Loucy (cell line): ENCODE data around the gene MYCL.

Source experiments
- H2AFZ ChIP-seq: fragments of 200-600 bp; sonication (generic); 2 replicates; pipeline ENCODE4 v1.6.0; 2016; ENCODE audit warnings: antibody characterized with exemption, mild to moderate bottlenecking, low read length, moderate library complexity
- H3F3A ChIP-seq: fragments of 200-600 bp; 2 replicates; pipeline ENCODE4 v1.6.0; 2016; ENCODE audit warnings: antibody characterized with exemption, low read depth, mild to moderate bottlenecking
- H3K27me3 ChIP-seq: fragments of 200-600 bp; sonication (generic); 2 replicates; pipeline ENCODE4 v1.6.1; 2014; ENCODE audit warnings: low read length, mild to moderate bottlenecking; ENCODE audit not compliant: insufficient read depth, poor library complexity, severe bottlenecking
- H3K36me3 ChIP-seq: fragments of 200-600 bp; sonication (generic); 2 replicates; pipeline ENCODE4 v1.6.1; 2016; ENCODE audit warnings: low read length; ENCODE audit not compliant: insufficient read depth
- H3K4me1 ChIP-seq: fragments of 200-600 bp; sonication (generic); 2 replicates; pipeline ENCODE4 v1.5.1; 2014; ENCODE audit warnings: low read length, mild to moderate bottlenecking; ENCODE audit not compliant: insufficient read depth, poor library complexity, severe bottlenecking
- H3K4me2 ChIP-seq: fragments of 200-600 bp; sonication (generic); 2 replicates; pipeline ENCODE4 v1.6.0; 2014; ENCODE audit warnings: antibody characterized with exemption, low read length, low read depth, mild to moderate bottlenecking; ENCODE audit not compliant: poor library complexity, severe bottlenecking
- H3K4me3 ChIP-seq: fragments of 200-600 bp; sonication (generic); 2 replicates; pipeline ENCODE4 v1.5.1; 2014; ENCODE audit warnings: low read length, mild to moderate bottlenecking, mixed read lengths; ENCODE audit not compliant: poor library complexity, severe bottlenecking
- H3K79me2 ChIP-seq: fragments of 200-600 bp; sonication (generic); 2 replicates; pipeline ENCODE4 v1.6.1; 2014; ENCODE audit warnings: low read length; ENCODE audit not compliant: insufficient read depth
- H3K9ac ChIP-seq: fragments of 200-600 bp; sonication (generic); 2 replicates; pipeline ENCODE4 v1.6.0; 2014; ENCODE audit warnings: mild to moderate bottlenecking, low read depth, low read length, moderate library complexity; ENCODE audit not compliant: poor library complexity, severe bottlenecking
- H3K9me2 ChIP-seq: fragments of 200-600 bp; sonication (generic); replicated peaks from 2 replicates; pipeline ENCODE4 v1.6.1; 2016; ENCODE audit warnings: low read depth, low read length, mixed read lengths
- H3K9me3 ChIP-seq: fragments of 200-600 bp; sonication (generic); 2 replicates; pipeline ENCODE4 v1.6.1; 2014; ENCODE audit warnings: mild to moderate bottlenecking, antibody characterized with exemption, low read length, low read depth; ENCODE audit not compliant: insufficient read depth
- H4K20me1 ChIP-seq: fragments of 200-600 bp; sonication (generic); 2 replicates; pipeline ENCODE4 v1.6.0; 2014; ENCODE audit warnings: antibody characterized with exemption, low read length, mild to moderate bottlenecking; ENCODE audit not compliant: insufficient read depth, poor library complexity, severe bottlenecking
- EZH2phosphoT487 ChIP-seq: fragments of 200-600 bp; IDR thresholded peaks from 2 replicates; pipeline ENCODE4 v1.6.1; 2018; ENCODE audit warnings: antibody characterized with exemption, mild to moderate bottlenecking, moderate library complexity, borderline replicate concordance
- TF ChIP-seq, protein P1 (sequence below): fragments of 200-600 bp; sonication (generic); conservative IDR thresholded peaks from 2 replicates; pipeline ENCODE4 v1.5.1; 2014; ENCODE audit warnings: mild to moderate bottlenecking, antibody characterized with exemption, low read length

Gene MYCL

DNA sequence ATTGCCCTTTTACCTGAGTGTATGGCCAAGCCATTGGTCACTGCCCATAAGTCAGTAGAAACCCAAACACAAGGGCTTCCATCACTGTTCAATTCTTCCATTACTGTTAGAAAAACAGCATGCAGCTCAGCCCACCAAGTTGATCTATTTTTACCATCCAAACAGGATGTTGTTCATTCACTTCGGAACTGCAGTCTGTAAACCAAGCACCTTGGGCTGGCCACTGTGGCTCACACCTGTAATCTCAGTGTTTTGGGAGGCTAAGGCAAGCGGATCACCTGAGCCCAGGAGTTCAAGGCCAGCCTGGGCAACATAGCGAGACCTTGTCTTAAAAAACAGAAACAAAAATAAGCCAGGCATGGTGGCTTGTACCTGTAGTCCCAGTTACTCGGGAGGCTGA is 44.5 kb upstream of the MYCL start:
- H3K4me2 ChIP-seq = no peak overlapping the region
- H2AFZ ChIP-seq = no peak overlapping the region
- TF ChIP-seq, protein P1, sequence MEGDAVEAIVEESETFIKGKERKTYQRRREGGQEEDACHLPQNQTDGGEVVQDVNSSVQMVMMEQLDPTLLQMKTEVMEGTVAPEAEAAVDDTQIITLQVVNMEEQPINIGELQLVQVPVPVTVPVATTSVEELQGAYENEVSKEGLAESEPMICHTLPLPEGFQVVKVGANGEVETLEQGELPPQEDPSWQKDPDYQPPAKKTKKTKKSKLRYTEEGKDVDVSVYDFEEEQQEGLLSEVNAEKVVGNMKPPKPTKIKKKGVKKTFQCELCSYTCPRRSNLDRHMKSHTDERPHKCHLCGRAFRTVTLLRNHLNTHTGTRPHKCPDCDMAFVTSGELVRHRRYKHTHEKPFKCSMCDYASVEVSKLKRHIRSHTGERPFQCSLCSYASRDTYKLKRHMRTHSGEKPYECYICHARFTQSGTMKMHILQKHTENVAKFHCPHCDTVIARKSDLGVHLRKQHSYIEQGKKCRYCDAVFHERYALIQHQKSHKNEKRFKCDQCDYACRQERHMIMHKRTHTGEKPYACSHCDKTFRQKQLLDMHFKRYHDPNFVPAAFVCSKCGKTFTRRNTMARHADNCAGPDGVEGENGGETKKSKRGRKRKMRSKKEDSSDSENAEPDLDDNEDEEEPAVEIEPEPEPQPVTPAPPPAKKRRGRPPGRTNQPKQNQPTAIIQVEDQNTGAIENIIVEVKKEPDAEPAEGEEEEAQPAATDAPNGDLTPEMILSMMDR = no peak
- TF ChIP-seq EZH2phosphoT487 = no peak

DNA sequence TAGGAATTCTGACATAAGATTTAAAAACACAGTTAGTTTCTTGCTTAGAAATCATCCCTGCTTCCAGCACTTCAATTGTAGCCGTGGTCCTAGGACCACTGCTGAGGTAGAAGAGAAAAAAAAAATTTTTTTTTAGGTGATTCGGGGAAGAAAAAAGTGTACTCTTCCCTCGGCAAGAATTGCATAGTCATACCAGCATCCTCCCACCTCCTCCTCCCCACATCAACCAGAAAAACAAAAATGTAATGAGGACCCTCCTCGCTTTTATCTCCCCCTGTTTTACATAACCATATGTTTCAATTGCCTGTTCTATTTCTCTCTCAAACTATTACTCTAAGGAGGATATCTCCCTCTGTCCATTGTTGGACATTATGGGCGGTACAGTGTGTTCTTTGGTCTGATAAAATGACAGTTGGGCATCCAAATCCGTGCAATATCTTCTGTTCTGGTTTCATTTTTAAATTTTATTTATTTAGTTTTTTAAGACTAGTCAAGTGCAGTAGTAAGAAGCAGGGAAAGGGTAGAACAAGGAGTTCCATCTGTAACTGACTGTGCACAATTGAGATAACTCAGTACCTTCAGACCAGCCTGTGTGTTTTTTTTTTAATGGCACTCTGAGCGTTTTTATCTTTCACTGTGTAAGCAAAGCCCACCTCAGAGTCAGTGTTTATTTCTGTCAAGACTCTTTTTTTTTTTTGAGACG is 42.8 kb upstream of the MYCL start:
- Histone ChIP-seq H4K20me1 (no peaks in the 10 kb centered on the region), H3K27me3 (no peaks in the 10 kb centered on the region), H3K9me3 (no peaks in the 10 kb centered on the region), H2AFZ (no peak overlapping the region), H3K4me1 (no peaks in the 10 kb centered on the region), H3K9me2 (no peaks in the 10 kb centered on the region), H3K79me2 (no peaks in the 10 kb centered on the region), H3K4me3 (no peak overlapping the region), H3K4me2 (no peak overlapping the region), H3F3A (no peaks in the 10 kb centered on the region), H3K36me3 (no peaks in the 10 kb centered on the region), H3K9ac (no peak overlapping the region)
- no peak for TF ChIP-seq EZH2phosphoT487
- TF ChIP-seq, protein P1 = no peak

More for the DNA sequence above, 44.5 kb upstream of the MYCL start:
- H3K36me3 ChIP-seq = no peaks in the 10 kb centered on the region
- no peaks in the 10 kb centered on the region for H3F3A ChIP-seq
- H3K4me3 ChIP-seq = no peak overlapping the region
- H3K9me3 ChIP-seq = no peaks in the 10 kb centered on the region
- no peaks in the 10 kb centered on the region for H3K27me3 ChIP-seq
- no peak overlapping the region for H3K9ac ChIP-seq
- H3K79me2 ChIP-seq = no peaks in the 10 kb centered on the region
- no peaks in the 10 kb centered on the region for H3K4me1 ChIP-seq
- H4K20me1 ChIP-seq = no peaks in the 10 kb centered on the region
- H3K9me2 ChIP-seq = no peaks in the 10 kb centered on the region

DNA sequence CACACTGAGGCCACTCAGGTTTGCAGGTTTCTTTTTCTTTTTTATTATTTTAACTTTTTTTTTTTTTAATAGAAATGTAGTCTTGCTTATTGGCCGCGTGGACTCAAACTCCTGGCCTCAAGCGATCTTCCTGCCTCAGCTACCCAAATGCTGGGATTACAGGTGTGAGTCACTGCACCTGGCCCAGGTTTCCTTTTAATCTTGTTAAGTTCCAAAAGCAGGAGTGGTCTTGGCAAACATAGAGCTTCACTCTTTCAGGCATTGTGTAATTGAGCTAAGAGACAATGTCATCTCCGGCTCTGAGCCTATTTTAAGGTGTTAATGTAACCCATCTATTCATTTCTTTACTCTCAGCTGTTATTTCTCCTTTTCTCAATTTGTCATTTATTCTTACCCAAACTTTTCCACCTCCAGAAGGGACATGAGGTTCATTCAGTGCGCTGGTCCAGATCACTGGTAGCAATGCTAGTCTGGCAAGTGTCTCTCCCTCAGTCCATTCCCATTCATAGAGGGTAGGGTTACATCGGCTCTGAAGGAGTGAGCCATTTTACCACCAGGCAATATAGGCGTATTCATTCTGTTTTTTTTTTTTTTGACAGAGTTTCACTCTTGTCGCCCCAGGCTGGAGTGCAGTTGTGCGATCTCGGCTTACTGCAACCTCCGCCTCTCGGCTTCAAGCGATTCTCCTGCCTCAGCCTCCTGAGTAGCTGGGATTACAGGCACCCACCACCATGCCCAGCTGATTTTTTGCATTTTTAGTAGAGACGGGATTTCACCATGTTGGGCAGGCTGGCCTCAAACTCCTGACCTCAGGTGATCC is 42.0 kb upstream of the MYCL start:
- H3K9me3 ChIP-seq = no peaks in the 10 kb centered on the region
- TF ChIP-seq, protein P1 = no peak
- no peak for TF ChIP-seq EZH2phosphoT487
- no peaks in the 10 kb centered on the region for H3K9me2 ChIP-seq
- no peaks in the 10 kb centered on the region for H4K20me1 ChIP-seq
- no peak overlapping the region for H3K4me2 ChIP-seq
- H3K4me1 ChIP-seq = no peaks in the 10 kb centered on the region
- H3K79me2 ChIP-seq = no peaks in the 10 kb centered on the region
- no peaks in the 10 kb centered on the region for H3F3A ChIP-seq
- H3K27me3 ChIP-seq = no peaks in the 10 kb centered on the region
- no peak overlapping the region for H3K4me3 ChIP-seq
- no peak overlapping the region for H3K9ac ChIP-seq
- no peak overlapping the region for H2AFZ ChIP-seq
- no peaks in the 10 kb centered on the region for H3K36me3 ChIP-seq
